KOPT-K1 (cell line): Measurements from ENCODE around the gene RNF220.
"Not testable (repeated sequence)": the region's sequence is repeated elsewhere in the genome, so short reads cannot be mapped to it uniquely, and the experiment has no call there.

Source experiments
- H3K27ac ChIP-seq: fragments of 200-600 bp; sonication (generic); 2 replicates; pipeline ENCODE4 v1.5.1; 2016; ENCODE audit warnings: antibody characterized with exemption, mild to moderate bottlenecking, low read depth, low read length; ENCODE audit not compliant: poor library complexity, severe bottlenecking
- H3K36me3 ChIP-seq: fragments of 200-600 bp; sonication (generic); 2 replicates; pipeline ENCODE4 v1.5.1; 2017; ENCODE audit warnings: antibody characterized with exemption, mild to moderate bottlenecking, low read length, moderate library complexity; ENCODE audit not compliant: insufficient read depth
- H3K9me3 ChIP-seq: fragments of 200-600 bp; sonication (generic); 2 replicates; pipeline ENCODE4 v1.5.1; 2017; ENCODE audit warnings: antibody characterized with exemption, low read length, mild to moderate bottlenecking; ENCODE audit not compliant: insufficient read depth, poor library complexity, severe bottlenecking

Gene RNF220

GRCh38 chr1:44485934-44486460 is 80.9 kb downstream of the RNF220 start:
- Histone ChIP-seq H3K36me3 (no peaks in the 10 kb centered on the region), H3K27ac (no peak overlapping the region), H3K9me3 (peaks cover 6% of the 10 kb centered on the region)

GRCh38 chr1:44489481-44489880 is 84.4 kb downstream of the RNF220 start:
- no peaks in the 10 kb centered on the region for H3K36me3 ChIP-seq
- no peak overlapping the region for H3K27ac ChIP-seq
- H3K9me3 ChIP-seq, result peaks cover 6% of the 10 kb centered on the region

- H3K9me3 ChIP-seq, result no peaks in the 10 kb centered on the region
- H3K36me3 ChIP-seq, result no peaks in the 10 kb centered on the region
- no peak overlapping the region for H3K27ac ChIP-seq
These were observed 91.6 kb downstream of the RNF220 start for GRCh38 chr1:44496541-44497171.

- H3K9me3 ChIP-seq, result no peaks in the 10 kb centered on the region
- no peak overlapping the region for H3K27ac ChIP-seq
- no peaks in the 10 kb centered on the region for H3K36me3 ChIP-seq
These were observed 92.5 kb downstream of the RNF220 start for GRCh38 chr1:44497422-44498170.

- no peaks in the 10 kb centered on the region for H3K9me3 ChIP-seq
- H3K27ac ChIP-seq, result no peak overlapping the region
- H3K36me3 ChIP-seq, result no peaks in the 10 kb centered on the region
These were observed 94.3 kb downstream of the RNF220 start for GRCh38 chr1:44499306-44499705.

GRCh38 chr1:44500181-44501046 is 95.4 kb downstream of the RNF220 start:
- H3K36me3 ChIP-seq, result no peaks in the 10 kb centered on the region
- H3K9me3 ChIP-seq, result no peaks in the 10 kb centered on the region
- H3K27ac ChIP-seq, result no peak overlapping the region

- no peaks in the 10 kb centered on the region for H3K36me3 ChIP-seq
- no peak overlapping the region for H3K27ac ChIP-seq
- H3K9me3 ChIP-seq, result no peaks in the 10 kb centered on the region
These were observed 96.2 kb downstream of the RNF220 start for GRCh38 chr1:44501047-44501890.

GRCh38 chr1:44502823-44503222 is 97.8 kb downstream of the RNF220 start:
- not testable (repeated sequence) for H3K27ac ChIP-seq, H3K9me3 ChIP-seq, H3K36me3 ChIP-seq

GRCh38 chr1:44503625-44504024 is 98.6 kb downstream of the RNF220 start:
- Histone ChIP-seq H3K27ac (no peak overlapping the region), H3K36me3 (no peaks in the 10 kb centered on the region), H3K9me3 (no peaks in the 10 kb centered on the region)

GRCh38 chr1:44505210-44505993 is 100.3 kb downstream of the RNF220 start:
- H3K9me3 ChIP-seq, result no peaks in the 10 kb centered on the region
- no peak overlapping the region for H3K27ac ChIP-seq
- no peaks in the 10 kb centered on the region for H3K36me3 ChIP-seq

GRCh38 chr1:44507490-44508396 is 102.7 kb downstream of the RNF220 start:
- H3K27ac ChIP-seq, result no peak overlapping the region
- H3K36me3 ChIP-seq, result no peaks in the 10 kb centered on the region
- H3K9me3 ChIP-seq, result no peaks in the 10 kb centered on the region

GRCh38 chr1:44508397-44508745 is 103.3 kb downstream of the RNF220 start:
- H3K36me3 ChIP-seq, result no peaks in the 10 kb centered on the region
- no peaks in the 10 kb centered on the region for H3K9me3 ChIP-seq
- H3K27ac ChIP-seq, result no peak overlapping the region

- Histone ChIP-seq H3K9me3 (no peaks in the 10 kb centered on the region), H3K27ac (no peak overlapping the region)
These were observed 106.3 kb downstream of the RNF220 start for GRCh38 chr1:44511363-44511762.

More at GRCh38 chr1:44511363-44511762, 106.3 kb downstream of the RNF220 start:
- no peaks in the 10 kb centered on the region for H3K36me3 ChIP-seq
